HG02678 (cell line): ENCODE data around the gene PLOD3.
A peak's percentile ranks its signal among the peaks of the same experiment; 100 is the strongest.

Experiments used
- ATAC-seq: cut with Tn5 transposase; IDR thresholded peaks from one replicate; pipeline ENCODE4 v1.9.1; 2021; ENCODE audit warnings: mild to moderate bottlenecking, moderate library complexity; ENCODE audit not compliant: unreplicated experiment

Gene PLOD3

GRCh38 chr7:101239191-101239950 is 22.0 kb upstream of the PLOD3 start:
- ATAC-seq, result no peak

GRCh38 chr7:101238226-101239182 is 21.1 kb upstream of the PLOD3 start:
- no peak for ATAC-seq

GRCh38 chr7:101237206-101238067 is 20.1 kb upstream of the PLOD3 start, which contains the start of gene CLDN15:
Gene CLDN15, minus strand, starts transcription at chr7:101237802. Its CDS starts 221 bp downstream, at chr7:101237581.
- ATAC-seq, result no peak

- ATAC-seq, result no peak
Measured at GRCh38 chr7:101236292-101236835, 19.0 kb upstream of the PLOD3 start.

- ATAC-seq, result no peak
Measured at GRCh38 chr7:101235522-101235921, 18.1 kb upstream of the PLOD3 start.

DNA sequence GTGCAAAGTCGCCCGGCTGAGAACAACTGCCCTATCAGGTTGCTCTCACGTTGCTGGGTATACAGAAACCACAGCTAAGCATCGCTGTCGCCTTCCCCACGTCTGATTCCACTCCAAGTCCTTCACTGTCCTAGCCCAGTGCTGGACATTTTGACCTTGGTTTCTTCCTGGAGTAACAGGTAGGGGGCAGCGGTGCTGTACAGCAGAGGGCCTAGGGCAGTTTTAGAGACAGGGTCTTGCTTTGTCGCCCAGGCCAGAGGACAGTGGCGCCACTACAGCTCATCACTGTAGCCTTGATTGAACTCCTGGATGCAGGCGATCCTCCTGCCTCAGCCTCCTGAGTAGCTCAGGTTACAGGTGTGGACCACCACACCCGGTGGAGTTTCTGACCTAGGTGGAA is 17.7 kb upstream of the PLOD3 start:
- no peak for ATAC-seq

GRCh38 chr7:101234636-101235035 is 17.3 kb upstream of the PLOD3 start:
- no peak for ATAC-seq

- no peak for ATAC-seq
Measured at GRCh38 chr7:101233907-101234547, 16.6 kb upstream of the PLOD3 start.

GRCh38 chr7:101232141-101232850 is 14.9 kb upstream of the PLOD3 start:
- ATAC-seq, result no peak

GRCh38 chr7:101231644-101232043 is 14.3 kb upstream of the PLOD3 start:
- ATAC-seq, result no peak

- ATAC-seq, result no peak
Measured at GRCh38 chr7:101226721-101227120, 9.3 kb upstream of the PLOD3 start.

DNA sequence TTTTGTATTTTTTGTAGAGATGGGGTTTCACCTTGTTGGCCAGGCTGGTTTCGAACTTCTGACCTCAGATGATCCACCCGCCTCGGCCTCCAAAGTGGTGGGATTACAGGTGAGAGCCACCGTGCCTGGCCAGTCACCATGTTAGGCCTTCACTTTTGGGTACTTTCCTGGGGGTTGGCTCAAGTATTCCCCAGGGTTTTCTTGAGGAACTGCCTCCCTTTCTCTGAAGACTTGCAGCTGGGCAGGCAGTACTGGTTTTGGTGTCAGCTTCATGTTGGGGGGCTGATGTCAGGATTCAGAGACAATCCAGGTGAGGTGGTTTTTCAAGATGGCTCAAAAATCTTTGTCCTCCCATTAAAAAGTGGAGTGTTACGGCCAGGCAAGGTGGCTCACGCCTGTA is 8.3 kb upstream of the PLOD3 start:
- no peak for ATAC-seq

DNA sequence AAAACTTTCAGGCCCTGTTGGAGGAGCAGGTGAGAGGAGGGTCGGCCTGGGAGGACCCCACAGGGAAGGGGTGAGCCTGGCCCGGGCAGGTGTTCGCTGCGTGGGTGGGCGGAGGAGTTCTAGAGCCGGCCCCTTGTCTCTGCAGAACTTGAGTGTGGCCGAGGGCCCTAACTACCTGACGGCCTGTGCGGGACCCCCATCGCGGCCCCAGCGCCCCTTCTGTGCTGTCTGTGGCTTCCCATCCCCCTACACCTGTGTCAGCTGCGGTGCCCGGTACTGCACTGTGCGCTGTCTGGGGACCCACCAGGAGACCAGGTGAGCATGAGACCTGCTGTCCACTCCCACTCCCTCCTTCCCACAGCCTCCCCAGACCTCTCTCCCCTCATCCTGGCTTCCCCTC is 6.1 kb upstream of the PLOD3 start:
- ATAC-seq, result no peak

GRCh38 chr7:101222275-101222830 is 5.0 kb upstream of the PLOD3 start:
- no peak for ATAC-seq

DNA sequence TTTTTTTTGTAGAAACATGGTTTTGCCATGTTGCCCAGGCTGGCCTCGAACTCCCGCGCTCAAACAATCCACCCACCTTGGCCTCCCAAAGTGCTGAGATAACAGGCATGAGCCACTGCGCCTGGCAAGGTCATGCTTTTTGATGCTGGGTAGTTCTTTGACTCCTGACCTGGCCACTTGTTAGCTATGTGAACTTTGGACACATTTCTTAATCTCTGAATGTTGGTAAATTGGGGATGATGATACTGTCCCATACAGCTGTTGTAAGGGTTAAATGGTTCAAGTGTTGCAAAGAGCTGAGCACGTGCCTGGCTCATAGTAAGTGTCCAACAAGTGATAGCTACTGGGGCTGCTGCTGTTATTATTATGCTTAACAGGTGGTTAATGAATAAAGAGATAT is 2.9 kb upstream of the PLOD3 start:
- ATAC-seq, result no peak

- ATAC-seq, result peak; percentile 10
Measured at GRCh38 chr7:101218236-101219125, 1.1 kb upstream of the PLOD3 start.

DNA sequence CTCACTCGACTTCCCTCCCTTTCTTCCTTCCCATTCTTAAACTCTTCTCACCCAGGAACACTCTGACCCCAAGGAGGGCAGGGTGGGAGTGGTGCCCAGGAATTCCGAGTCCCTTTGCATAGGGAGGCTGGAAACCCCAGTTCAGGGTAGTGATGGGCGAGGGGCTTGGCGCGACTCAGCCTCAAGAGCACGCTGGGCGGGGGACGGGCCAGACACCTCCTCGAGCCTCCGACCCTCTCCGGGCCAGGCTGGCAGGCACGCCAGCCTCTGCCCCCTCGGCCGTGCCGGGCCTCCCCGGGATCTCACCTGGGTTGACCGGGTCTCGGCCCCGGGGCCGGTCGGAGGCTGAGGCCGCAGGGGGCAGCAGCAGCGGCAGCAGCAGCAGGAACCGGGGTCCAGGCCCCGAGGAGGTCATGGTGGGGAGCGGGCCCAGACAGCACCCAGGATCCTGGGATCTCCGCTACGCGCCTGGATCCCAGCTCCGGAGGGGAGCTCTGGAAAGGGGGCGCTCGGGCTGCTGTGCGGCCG is 457 bp downstream of the PLOD3 start:
- peak; percentile 17 for ATAC-seq
